ENCODE results near the gene TGM5.

DNA sequence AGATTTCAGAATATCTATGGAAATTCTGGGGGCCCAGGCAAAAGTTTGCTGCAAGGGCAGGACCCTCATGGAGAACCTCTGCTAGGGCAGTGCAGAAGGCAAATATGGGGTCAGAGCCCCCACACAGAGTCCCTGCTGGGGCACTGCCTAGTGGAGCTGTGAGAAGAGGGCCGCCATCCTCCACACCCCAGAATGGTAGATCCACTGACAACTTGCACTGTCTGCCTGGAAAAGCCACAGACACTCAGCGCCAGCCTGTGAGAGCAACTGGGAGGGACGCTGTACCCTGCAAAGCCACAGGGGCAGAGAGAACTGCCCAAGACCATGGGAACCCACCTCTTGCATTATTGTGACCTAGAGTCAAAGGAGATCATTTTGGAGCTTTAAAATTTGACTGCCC, 67.7 kb downstream of the TGM5 start:
- TF ChIP-seq CTCF (IDR thresholded peaks at IDR 0.05; ENCODE audit: low read depth, low read length, poor library complexity, severe bottlenecking) (no peak), EZH2phosphoT487 (IDR thresholded peaks at IDR 0.05; ENCODE audit: borderline replicate concordance, low read length) (no peak)

Measured in DOHH2 (cell line).